HS-27A (cell line): ENCODE results near the gene MISP3.

Experiments used
- DNase-seq: peaks from one replicate; pipeline ENCODE4 v3.0.0-alpha.2; 2012; ENCODE audit warnings: low read depth, missing footprints

The MISP3 gene

GRCh38 chr19:14053500-14053899 lies 19.1 kb upstream of the MISP3 start:
- no peak for DNase-seq

- no peak for DNase-seq
Observed at GRCh38 chr19:14054099-14054498, 18.5 kb upstream of the MISP3 start.

GRCh38 chr19:14054721-14055120 lies 17.9 kb upstream of the MISP3 start:
- DNase-seq, result no peak

- DNase-seq, result no peak
Observed at GRCh38 chr19:14055396-14055795, 17.2 kb upstream of the MISP3 start.

- no peak for DNase-seq
Observed at GRCh38 chr19:14056069-14056666, 16.4 kb upstream of the MISP3 start.

GRCh38 chr19:14056741-14057356 lies 15.7 kb upstream of the MISP3 start:
- DNase-seq, result no peak

- DNase-seq, result no peak
Observed at GRCh38 chr19:14058182-14059092, 14.1 kb upstream of the MISP3 start.

GRCh38 chr19:14059093-14059480 lies 13.5 kb upstream of the MISP3 start:
- DNase-seq, result no peak

GRCh38 chr19:14059652-14060155 lies 12.9 kb upstream of the MISP3 start:
- DNase-seq, result no peak

- no peak for DNase-seq
Observed at GRCh38 chr19:14061081-14061749, 11.4 kb upstream of the MISP3 start.

- DNase-seq, result no peak
Observed at GRCh38 chr19:14061751-14062557, 10.6 kb upstream of the MISP3 start, which contains the start of gene PALM3. Gene PALM3 (minus strand): TSS chr19:14062076. CDS start chr19:14061980, 96 bp downstream.

GRCh38 chr19:14062558-14062855 lies 10.1 kb upstream of the MISP3 start:
- DNase-seq, result no peak

GRCh38 chr19:14063105-14063504 lies 9.5 kb upstream of the MISP3 start:
- DNase-seq, result no peak

GRCh38 chr19:14066134-14066533 lies 6.5 kb upstream of the MISP3 start:
- no peak for DNase-seq

GRCh38 chr19:14070268-14071050 lies 2.1 kb upstream of the MISP3 start:
- DNase-seq, result no peak

- DNase-seq, result no peak
Observed at GRCh38 chr19:14073261-14073924, 807 bp downstream of the MISP3 start.

GRCh38 chr19:14073925-14074838 lies 1.6 kb downstream of the MISP3 start:
- no peak for DNase-seq

GRCh38 chr19:14078411-14078810 lies 5.8 kb downstream of the MISP3 start:
- no peak for DNase-seq
